GM12878 (cell line): Measurements from ENCODE around the gene NASP. TPM values are rescaled to one million over a fixed set of nuclear protein-coding genes. Genes with fewer than 3 reads are reported as not detected.

Experiments used
- ATAC-seq: fragments of 200-7000 bp; cut with Tn5 transposase; 3 replicates; pipeline ENCODE4 v1.9.1; 2020; ENCODE audit warnings: mild to moderate bottlenecking, moderate library complexity
- BruUV-seq: library from RNA; stranded (reverse); fragments of 400-500 nt; replicated peaks from 2 replicates; lab custom pipeline; 2021; lab: Mats Ljungman, UMichigan
- CTCF ChIA-PET: fragments of 300-600 bp; sonication (Branson Sonifier 250); formaldehyde crosslinking; extraction: SDS; loops from one replicate; lab custom pipeline; 2021; ENCODE audit warnings: inconsistent platforms; lab: Yijun Ruan, JAX
- POLR2A ChIA-PET: fragments of 350-600 bp; formaldehyde crosslinking; extraction: SDS; loops from one replicate; lab custom pipeline; 2021; ENCODE audit warnings: inconsistent platforms; lab: Charles Lee
- RAD21 ChIA-PET: fragments of 300-600 bp; sonication (Branson Sonifier 250); formaldehyde crosslinking; loops from one replicate; lab custom pipeline; 2023; ENCODE audit warnings: antibody characterized with exemption; ENCODE audit not compliant: unreplicated experiment; lab: Charles Lee
- SMC1A ChIA-PET: fragments of 300-600 bp; sonication (Branson Sonifier 250); formaldehyde crosslinking; loops from one replicate; lab custom pipeline; 2023; ENCODE audit not compliant: unreplicated experiment, uncharacterized antibody; lab: Charles Lee
- DNase-seq: peaks from one replicate; pipeline ENCODE4 v3.0.0-alpha.2; 2011; ENCODE audit warnings: low read depth, low spot score
- FAIRE-seq: peaks from 3 replicates; lab custom pipeline; 2011; peaks lifted over from hg19 to GRCh38; lab: Jason Lieb, UNC
- H2AFZ ChIP-seq: 2 replicates; pipeline ENCODE4 v1.6.0; 2011; ENCODE audit warnings: low read depth, low read length, control low read depth; ENCODE audit not compliant: control insufficient read depth
- H3K27ac ChIP-seq: 2 replicates; pipeline ENCODE4 v1.5.1; 2011; ENCODE audit warnings: control low read depth; ENCODE audit not compliant: control insufficient read depth, insufficient read depth
- H3K27me3 ChIP-seq, 2 experiments: replicated peaks in 1 of 2; 2 replicates each; pipeline versions ENCODE4 v1.6.0 to v1.6.1; 2011; ENCODE audit warnings: low read length in 1 of 2; ENCODE audit not compliant: control insufficient read depth in 2 of 2, insufficient read depth in 2 of 2
- H3K36me3 ChIP-seq, 2 experiments: 2 replicates each; pipeline ENCODE4 v1.5.1; 2011; ENCODE audit warnings: low read length in 1 of 2; ENCODE audit not compliant: control insufficient read depth in 2 of 2, insufficient read depth in 2 of 2
- H3K4me1 ChIP-seq: 2 replicates; pipeline ENCODE4 v1.6.1; 2011; ENCODE audit warnings: mild to moderate bottlenecking, low read length, moderate library complexity, mixed read lengths; ENCODE audit not compliant: control insufficient read depth, insufficient read depth
- H3K4me2 ChIP-seq: 2 replicates; pipeline ENCODE4 v1.6.0; 2011; ENCODE audit warnings: control low read depth; ENCODE audit not compliant: control insufficient read depth, insufficient read depth
- H3K4me3 ChIP-seq: fragments of 200-600 bp; sonication (generic); 2 replicates; pipeline ENCODE4 v1.5.1; 2016
- H3K79me2 ChIP-seq: 2 replicates; pipeline ENCODE4 v1.6.0; 2011; ENCODE audit warnings: low read length; ENCODE audit not compliant: control insufficient read depth, insufficient read depth
- H3K9ac ChIP-seq: 2 replicates; pipeline ENCODE4 v1.8.0; 2011; ENCODE audit warnings: low read length, control low read depth, mixed read lengths; ENCODE audit not compliant: control insufficient read depth, insufficient read depth
- H3K9me3 ChIP-seq: replicated peaks from 3 replicates; pipeline ENCODE4 v1.5.1; 2011; ENCODE audit warnings: mild to moderate bottlenecking, low read length; ENCODE audit not compliant: control insufficient read depth, insufficient read depth
- H4K20me1 ChIP-seq: 2 replicates; pipeline ENCODE4 v1.6.0; 2011; ENCODE audit not compliant: control insufficient read depth, insufficient read depth
- ASH2L ChIP-seq: fragments of 300-600, 200-600 bp; sonication (generic); IDR thresholded peaks from 2 replicates; pipeline ENCODE4 v1.6.1; 2017; ENCODE audit warnings: low read depth, mild to moderate bottlenecking, borderline replicate concordance
- ATF7 ChIP-seq: fragments of 450-650 bp; IDR thresholded peaks from 2 replicates; pipeline ENCODE4 v1.6.1; 2016; ENCODE audit warnings: low read depth, mild to moderate bottlenecking
- BRCA1 ChIP-seq: IDR thresholded peaks from 2 replicates; pipeline ENCODE4 v1.6.1; 2011; ENCODE audit warnings: low read depth, low read length, improper control_type of control experiment
- E4F1 ChIP-seq: fragments of 450-650 bp; IDR thresholded peaks from 2 replicates; pipeline ENCODE4 v1.6.1; 2018; ENCODE audit warnings: borderline replicate concordance, mild to moderate bottlenecking; ENCODE audit not compliant: partially characterized antibody
- HDAC6 ChIP-seq: fragments of 200-600 bp; sonication (generic); IDR thresholded peaks from one replicate; pipeline ENCODE4 v1.8.0; 2017; ENCODE audit warnings: antibody characterized with exemption; ENCODE audit not compliant: unreplicated experiment
- IKZF1 ChIP-seq: fragments of 450-650 bp; conservative IDR thresholded peaks from 2 replicates; pipeline ENCODE4 v1.6.1; 2017; ENCODE audit warnings: antibody characterized with exemption, mild to moderate bottlenecking
- MTA3 ChIP-seq: IDR thresholded peaks from 2 replicates; pipeline ENCODE4 v1.6.1; 2012; ENCODE audit warnings: low read length, inconsistent platforms, borderline replicate concordance
- NFYB ChIP-seq: IDR thresholded peaks from 2 replicates; pipeline ENCODE4 v1.6.1; 2011; ENCODE audit warnings: low read depth, mild to moderate bottlenecking, low read length, improper control_type of control experiment, moderate library complexity; ENCODE audit not compliant: insufficient read depth
- SRF ChIP-seq, 2 experiments: IDR thresholded peaks; 2 replicates each; pipeline ENCODE4 v1.6.1; 2011; ENCODE audit warnings: low read depth in 2 of 2, low read length in 2 of 2, mild to moderate bottlenecking in 1 of 2, moderate library complexity in 1 of 2
- WGBS: methylation state at CpG from one replicate; pipeline ENCODE4 v1.1.6; 2016; ENCODE audit warnings: low lambda C conversion rate; ENCODE audit not compliant: insufficient replicate concordance, insufficient coverage; ENCODE audit errors: missing lambda C conversion rate; 5-methylcytosine and 5-hydroxymethylcytosine counted together
- in situ Hi-C: fragments of 300-500 bp; cut with MboI; formaldehyde crosslinking; loops from 9 replicates; pipeline ENCODE4 v1.14.3; 2018; ENCODE audit warnings: mixed read lengths
- intact Hi-C: fragments of 100-400 bp; cut with micrococcal nuclease; formaldehyde crosslinking; loops from one replicate; pipeline ENCODE4 v1.14.2; 2022; ENCODE audit not compliant: unreplicated experiment
- polyA plus RNA-seq, 11 experiments: library from polyadenylated mRNA; depleted of rRNA in 4 of 11; unstranded in 6 of 11; stranded (reverse) in 5 of 11; fragments of >200 nt; fragmentation: Nextera tagmentation in 4 of 11; fragmentation: Illumina TruSeq in 1 of 11; extraction: Ambion mirVana in 4 of 11; extraction: Trizol in 1 of 11; gene quantifications; 1 replicate in 1 of 11; 2 replicates in 10 of 11; pipeline versions ENCODE4 v1.2.1 to v1.2.3, GENCODE V29; 2011 to 2016; ENCODE audit warnings: inconsistent platforms in 2 of 11, missing spikeins in 2 of 11, low read depth in 1 of 11
- total RNA-seq, 4 experiments: library from RNA; depleted of rRNA in 3 of 4; stranded (reverse); fragments of >200 nt in 3 of 4; fragmentation: Illumina TruSeq in 1 of 4; extraction: Trizol in 1 of 4; gene quantifications; 2 replicates each; pipeline versions ENCODE4 v1.2.1 to v1.2.3, GENCODE V29; 2013 to 2021
- TF ChIP-seq, protein P1 (sequence below): fragments of 450-650 bp; IDR thresholded peaks from 2 replicates; pipeline ENCODE4 v1.6.1; 2018; ENCODE audit warnings: mild to moderate bottlenecking, low read depth, moderate library complexity; ENCODE audit not compliant: partially characterized antibody
- TF ChIP-seq, protein P2 (sequence below): fragments of 450-650 bp; IDR thresholded peaks from 2 replicates; pipeline ENCODE4 v1.6.1; 2017; ENCODE audit warnings: mild to moderate bottlenecking, moderate library complexity

Gene NASP
- total and polyA plus RNA-seq, 10 of the 15 experiments (the other 5 are each of a cell fraction or from before 2014, with no cell fraction given): 111 to 321 (median 205) TPM

DNA sequence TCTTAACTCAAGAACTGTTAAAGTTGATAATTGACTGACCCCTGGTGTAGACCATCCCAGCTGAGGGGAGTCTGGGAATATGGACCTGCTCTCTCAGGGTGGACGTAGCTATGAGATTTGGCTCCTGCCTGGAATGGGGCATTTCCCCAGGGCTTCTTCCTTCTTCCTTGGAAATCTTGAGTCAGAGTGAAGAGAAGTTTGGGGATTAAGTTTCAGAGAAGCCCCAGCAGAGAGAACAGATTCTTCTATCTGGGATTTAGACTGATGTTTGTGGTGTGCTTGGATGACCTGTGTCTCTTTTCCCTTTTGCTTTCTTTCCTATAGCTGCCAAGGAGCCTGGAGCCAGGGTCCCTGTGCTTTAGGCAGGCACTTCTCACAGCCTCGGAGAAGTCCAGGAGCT, 20.0 kb upstream of the NASP start:
- H3K9me3 ChIP-seq: no peaks in the 10 kb centered on the region
- no peaks in the 10 kb centered on the region for H3K27me3 ChIP-seq
- BruUV-seq: no TSS peak
- TF ChIP-seq MTA3: no peak
- no peak for TF ChIP-seq E4F1
- no peak for TF ChIP-seq SRF (IDR thresholded peaks at IDR 0.05; ENCODE audit: low read depth in 2 of 2, low read length in 2 of 2)
- no peak for TF ChIP-seq HDAC6
- TF ChIP-seq, protein P1, sequence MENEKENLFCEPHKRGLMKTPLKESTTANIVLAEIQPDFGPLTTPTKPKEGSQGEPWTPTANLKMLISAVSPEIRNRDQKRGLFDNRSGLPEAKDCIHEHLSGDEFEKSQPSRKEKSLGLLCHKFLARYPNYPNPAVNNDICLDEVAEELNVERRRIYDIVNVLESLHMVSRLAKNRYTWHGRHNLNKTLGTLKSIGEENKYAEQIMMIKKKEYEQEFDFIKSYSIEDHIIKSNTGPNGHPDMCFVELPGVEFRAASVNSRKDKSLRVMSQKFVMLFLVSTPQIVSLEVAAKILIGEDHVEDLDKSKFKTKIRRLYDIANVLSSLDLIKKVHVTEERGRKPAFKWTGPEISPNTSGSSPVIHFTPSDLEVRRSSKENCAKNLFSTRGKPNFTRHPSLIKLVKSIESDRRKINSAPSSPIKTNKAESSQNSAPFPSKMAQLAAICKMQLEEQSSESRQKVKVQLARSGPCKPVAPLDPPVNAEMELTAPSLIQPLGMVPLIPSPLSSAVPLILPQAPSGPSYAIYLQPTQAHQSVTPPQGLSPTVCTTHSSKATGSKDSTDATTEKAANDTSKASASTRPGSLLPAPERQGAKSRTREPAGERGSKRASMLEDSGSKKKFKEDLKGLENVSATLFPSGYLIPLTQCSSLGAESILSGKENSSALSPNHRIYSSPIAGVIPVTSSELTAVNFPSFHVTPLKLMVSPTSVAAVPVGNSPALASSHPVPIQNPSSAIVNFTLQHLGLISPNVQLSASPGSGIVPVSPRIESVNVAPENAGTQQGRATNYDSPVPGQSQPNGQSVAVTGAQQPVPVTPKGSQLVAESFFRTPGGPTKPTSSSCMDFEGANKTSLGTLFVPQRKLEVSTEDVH: no peak
- TF ChIP-seq, protein P2, sequence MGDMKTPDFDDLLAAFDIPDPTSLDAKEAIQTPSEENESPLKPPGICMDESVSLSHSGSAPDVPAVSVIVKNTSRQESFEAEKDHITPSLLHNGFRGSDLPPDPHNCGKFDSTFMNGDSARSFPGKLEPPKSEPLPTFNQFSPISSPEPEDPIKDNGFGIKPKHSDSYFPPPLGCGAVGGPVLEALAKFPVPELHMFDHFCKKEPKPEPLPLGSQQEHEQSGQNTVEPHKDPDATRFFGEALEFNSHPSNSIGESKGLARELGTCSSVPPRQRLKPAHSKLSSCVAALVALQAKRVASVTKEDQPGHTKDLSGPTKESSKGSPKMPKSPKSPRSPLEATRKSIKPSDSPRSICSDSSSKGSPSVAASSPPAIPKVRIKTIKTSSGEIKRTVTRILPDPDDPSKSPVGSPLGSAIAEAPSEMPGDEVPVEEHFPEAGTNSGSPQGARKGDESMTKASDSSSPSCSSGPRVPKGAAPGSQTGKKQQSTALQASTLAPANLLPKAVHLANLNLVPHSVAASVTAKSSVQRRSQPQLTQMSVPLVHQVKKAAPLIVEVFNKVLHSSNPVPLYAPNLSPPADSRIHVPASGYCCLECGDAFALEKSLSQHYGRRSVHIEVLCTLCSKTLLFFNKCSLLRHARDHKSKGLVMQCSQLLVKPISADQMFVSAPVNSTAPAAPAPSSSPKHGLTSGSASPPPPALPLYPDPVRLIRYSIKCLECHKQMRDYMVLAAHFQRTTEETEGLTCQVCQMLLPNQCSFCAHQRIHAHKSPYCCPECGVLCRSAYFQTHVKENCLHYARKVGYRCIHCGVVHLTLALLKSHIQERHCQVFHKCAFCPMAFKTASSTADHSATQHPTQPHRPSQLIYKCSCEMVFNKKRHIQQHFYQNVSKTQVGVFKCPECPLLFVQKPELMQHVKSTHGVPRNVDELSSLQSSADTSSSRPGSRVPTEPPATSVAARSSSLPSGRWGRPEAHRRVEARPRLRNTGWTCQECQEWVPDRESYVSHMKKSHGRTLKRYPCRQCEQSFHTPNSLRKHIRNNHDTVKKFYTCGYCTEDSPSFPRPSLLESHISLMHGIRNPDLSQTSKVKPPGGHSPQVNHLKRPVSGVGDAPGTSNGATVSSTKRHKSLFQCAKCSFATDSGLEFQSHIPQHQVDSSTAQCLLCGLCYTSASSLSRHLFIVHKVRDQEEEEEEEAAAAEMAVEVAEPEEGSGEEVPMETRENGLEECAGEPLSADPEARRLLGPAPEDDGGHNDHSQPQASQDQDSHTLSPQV: no peak
- TF ChIP-seq ATF7: no peak
- TF ChIP-seq BRCA1: no peak
- no peak for TF ChIP-seq NFYB
- no peak for TF ChIP-seq IKZF1
- TF ChIP-seq ASH2L: no peak
- H2AFZ ChIP-seq: no peak overlapping the region
- no peaks in the 10 kb centered on the region for H4K20me1 ChIP-seq
- in situ Hi-C loops (loop anchor here (10.0 kb wide), 1 partner anchor 209 kb away; no protein-coding TSS in a partner anchor), intact Hi-C loops (no loop called here)
- DNase-seq (no peak), FAIRE-seq (no peak), ATAC-seq (no peak)
- H3K9ac ChIP-seq: no peak overlapping the region
- ChIA-PET CTCF (interaction anchor here (1.0 to 11.0 kb wide), 3 partner anchors 17 to 52 kb away, joined by 3 to 212 read pairs (median 4); no protein-coding TSS in a partner anchor), RAD21 (interaction anchor here (0.7 to 3.8 kb wide), 3 partner anchors 46 to 187 kb away, joined by 3 to 14 read pairs (median 3); no protein-coding TSS in a partner anchor), POLR2A (interaction anchor here (0.5 to 1.2 kb wide), 3 partner anchors 45 to 140 kb away, joined by 3 read pairs; no protein-coding TSS in a partner anchor), SMC1A (interaction anchor here (1.0 to 1.4 kb wide), 3 partner anchors 45 to 62 kb away, joined by 3 to 6 read pairs (median 3); no protein-coding TSS in a partner anchor)
- H3K4me1 ChIP-seq: no peaks in the 10 kb centered on the region
- no peak overlapping the region for H3K4me2 ChIP-seq
- no peak overlapping the region for H3K27ac ChIP-seq
- 100% methylated on average over 2 of the region's 2 CpGs for WGBS
- peaks cover 5% of the 10 kb centered on the region for H3K79me2 ChIP-seq
- H3K4me3 ChIP-seq: no peak overlapping the region
- peaks cover 21 to 24% of the 10 kb centered on the region in 2 experiments for H3K36me3 ChIP-seq
